Spleen (tissue), 11 donors: ENCODE results near the gene GPAT2. TPM values are rescaled to one million over a fixed set of nuclear protein-coding genes. Genes with fewer than 3 reads are reported as not detected.
"Not testable (repeated sequence)": the region's sequence is repeated elsewhere in the genome, so short reads cannot be mapped to it uniquely, and the experiment has no call there.

Experiments used
- DNase-seq: peaks from one replicate; pipeline ENCODE4 v3.0.0-alpha.2; 2020
- H3K27ac ChIP-seq, 8 donors: fragments of 200-600 bp; sonication (generic) in 7 of 8; 1 replicate in 4 of 8; 2 replicates in 4 of 8; pipeline versions ENCODE4 v1.5.0 to v1.8.0; 2016 to 2021; ENCODE audit warnings: inconsistent platforms in 4 of 8, mild to moderate bottlenecking in 4 of 8, moderate library complexity in 1 of 8
- H3K27me3 ChIP-seq, 7 donors: fragments of 200-600 bp; sonication (generic) in 6 of 7; replicated peaks in 1 of 7; 1 replicate in 4 of 7; 2 replicates in 3 of 7; pipeline versions ENCODE4 v1.5.0 to v1.8.0; 2016 to 2021; ENCODE audit warnings: inconsistent platforms in 3 of 7, mild to moderate bottlenecking in 1 of 7
- H3K36me3 ChIP-seq, 6 donors: fragments of 200-600 bp; sonication (generic) in 5 of 6; 1 replicate in 4 of 6; 2 replicates in 2 of 6; pipeline versions ENCODE4 v1.5.0 to v1.8.0; 2016 to 2021; ENCODE audit warnings: inconsistent platforms in 2 of 6
- H3K4me1 ChIP-seq, 6 donors: fragments of 200-600 bp; sonication (generic) in 5 of 6; 1 replicate in 3 of 6; 2 replicates in 3 of 6; pipeline versions ENCODE4 v1.5.0 to v1.8.0; 2016 to 2021; ENCODE audit warnings: inconsistent platforms in 3 of 6
- H3K4me3 ChIP-seq, 8 donors: fragments of 200-600 bp; sonication (generic) in 7 of 8; 1 replicate in 4 of 8; 2 replicates in 4 of 8; pipeline versions ENCODE4 v1.5.0 to v1.8.0; 2016 to 2021; ENCODE audit warnings: inconsistent platforms in 4 of 8, mild to moderate bottlenecking in 4 of 8, moderate library complexity in 2 of 8
- H3K9me3 ChIP-seq, 8 donors: fragments of 200-600 bp; sonication (generic) in 7 of 8; 1 replicate in 4 of 8; 2 replicates in 4 of 8; pipeline versions ENCODE4 v1.5.0 to v1.8.0; 2016 to 2021; ENCODE audit warnings: inconsistent platforms in 4 of 8
- POLR2A ChIP-seq, 3 donors: fragments of 450-650 bp; IDR thresholded peaks; one replicate each; pipeline ENCODE4 v1.5.1; 2017; ENCODE audit warnings: antibody characterized with exemption in 3 of 3, mild to moderate bottlenecking in 1 of 3
- POLR2AphosphoS5 ChIP-seq, 3 donors: sonication (generic); formaldehyde crosslinking; IDR thresholded peaks; one replicate each; pipeline ENCODE4 v1.5.1; 2017; ENCODE audit warnings: antibody characterized with exemption in 3 of 3
- WGBS, 5 donors: extraction: QIAGEN DNeasy Blood & Tissue Kit in 3 of 5; methylation state at CpG; one replicate each; pipeline versions ENCODE4 v1.1.5 to v1.1.7; 2013 to 2018; 5-methylcytosine and 5-hydroxymethylcytosine counted together
- intact Hi-C: fragments of 100-400 bp; cut with DNase I; formaldehyde crosslinking; loops from one replicate; pipeline ENCODE4 v1.15.0; 2023; ENCODE audit warnings: low total_unique reads
- polyA plus RNA-seq, 3 donors: library from polyadenylated mRNA; stranded (reverse); fragments of 200-250 nt; gene quantifications; one replicate each; pipeline ENCODE4 v1.2.1, GENCODE V29; 2013
- total RNA-seq, 7 donors: library from RNA; depleted of rRNA in 3 of 7; stranded (reverse); fragments of >200 nt in 3 of 7; fragmentation: NEBNext Ultra II Directional in 4 of 7; extraction: Animal tissue kit (Norgen Biotek cat#: 25700) in 4 of 7; gene quantifications; one replicate each; pipeline versions ENCODE4 v1.1.0 to v1.2.1, GENCODE V29; 2016 to 2021
- TF ChIP-seq, protein P1 (sequence below), 11 experiments: fragments of 200-600 bp in 7 of 11; fragments of 450-650 bp in 4 of 11; sonication (generic) in 4 of 11; IDR thresholded peaks in 8 of 11; conservative IDR thresholded peaks in 3 of 11; 1 replicate in 7 of 11; 2 replicates in 4 of 11; pipeline versions ENCODE4 v1.4.0 to v1.8.0; 2016 to 2021; ENCODE audit warnings: antibody characterized with exemption in 11 of 11, inconsistent platforms in 4 of 11, mild to moderate bottlenecking in 1 of 11
- donor health status: healthy with polysubstance abuse.
- donor health status: DM: no; HTN: no; CAD: no; lungs with moderate emphysema.
- donor health status: DM: no; HTN: no; CAD: no.
- donor health status: Bipolar disorder and iron deficiency.
- donor health status: healthy.
- donor health status: DM: no; HTN: no; CAD: no.
- donor health status: DM: yes; HTN: yes; CAD: no.

Gene GPAT2
- total and polyA plus RNA-seq, 10 donors, result 3.7 to 12.5 (median 6.6) TPM

- H3K27ac ChIP-seq, result no peak overlapping the region
- DNase-seq, result peak; percentile 52
- H3K4me3 ChIP-seq, result no peak overlapping the region
- no peaks in the 10 kb centered on the region for H3K27me3 ChIP-seq
- intact Hi-C loops, result no loop called here
- H3K4me1 ChIP-seq, result peaks cover 0 to 6% (median 0%) of the 10 kb centered on the region in 6 donors
- H3K36me3 ChIP-seq, result no peaks in the 10 kb centered on the region
- 71 to 86% (median 80%) methylated on average over 5 to 7 of the region's 7 CpGs for WGBS, 5 donors
- TF ChIP-seq POLR2AphosphoS5 (IDR thresholded peaks at IDR 0.05) (no peak), POLR2A (IDR thresholded peaks at IDR 0.05) (no peak)
- TF ChIP-seq, protein P1, sequence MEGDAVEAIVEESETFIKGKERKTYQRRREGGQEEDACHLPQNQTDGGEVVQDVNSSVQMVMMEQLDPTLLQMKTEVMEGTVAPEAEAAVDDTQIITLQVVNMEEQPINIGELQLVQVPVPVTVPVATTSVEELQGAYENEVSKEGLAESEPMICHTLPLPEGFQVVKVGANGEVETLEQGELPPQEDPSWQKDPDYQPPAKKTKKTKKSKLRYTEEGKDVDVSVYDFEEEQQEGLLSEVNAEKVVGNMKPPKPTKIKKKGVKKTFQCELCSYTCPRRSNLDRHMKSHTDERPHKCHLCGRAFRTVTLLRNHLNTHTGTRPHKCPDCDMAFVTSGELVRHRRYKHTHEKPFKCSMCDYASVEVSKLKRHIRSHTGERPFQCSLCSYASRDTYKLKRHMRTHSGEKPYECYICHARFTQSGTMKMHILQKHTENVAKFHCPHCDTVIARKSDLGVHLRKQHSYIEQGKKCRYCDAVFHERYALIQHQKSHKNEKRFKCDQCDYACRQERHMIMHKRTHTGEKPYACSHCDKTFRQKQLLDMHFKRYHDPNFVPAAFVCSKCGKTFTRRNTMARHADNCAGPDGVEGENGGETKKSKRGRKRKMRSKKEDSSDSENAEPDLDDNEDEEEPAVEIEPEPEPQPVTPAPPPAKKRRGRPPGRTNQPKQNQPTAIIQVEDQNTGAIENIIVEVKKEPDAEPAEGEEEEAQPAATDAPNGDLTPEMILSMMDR (IDR thresholded peaks at IDR 0.05 in 8 of 11, conservative IDR thresholded peaks at IDR 0.05 in 3 of 11), result no peak
- peaks cover 0 to 29% (median 19%) of the 10 kb centered on the region in 8 donors for H3K9me3 ChIP-seq
These were observed 38.6 kb upstream of the GPAT2 start for GRCh38 chr2:96073170-96073775.

DNA sequence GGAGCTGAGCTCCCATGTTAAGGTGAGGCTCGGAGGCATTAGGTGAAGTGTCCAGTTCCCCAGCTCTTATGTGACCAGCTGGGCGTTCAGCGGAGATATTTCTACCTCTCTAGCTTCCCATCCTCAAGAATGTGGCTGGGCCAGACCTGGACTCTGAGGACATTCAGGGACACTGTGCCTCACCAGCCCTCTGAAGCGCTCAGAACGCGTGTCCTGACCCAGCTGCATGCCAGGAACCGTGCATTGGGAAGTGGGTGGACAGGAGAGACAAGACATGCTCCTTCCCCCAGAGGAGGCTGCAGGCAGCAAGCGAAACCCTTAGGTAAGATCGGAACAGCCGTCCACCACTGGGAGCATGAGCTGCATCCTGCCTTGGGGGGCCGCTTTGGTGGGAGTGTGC, 38.0 kb upstream of the GPAT2 start:
- no peak overlapping the region for H3K4me3 ChIP-seq
- TF ChIP-seq POLR2AphosphoS5 (IDR thresholded peaks at IDR 0.05) (no peak), POLR2A (IDR thresholded peaks at IDR 0.05) (no peak)
- TF ChIP-seq, protein P1 (IDR thresholded peaks at IDR 0.05 in 8 of 11, conservative IDR thresholded peaks at IDR 0.05 in 3 of 11), result no peak
- no peak for DNase-seq

GRCh38 chr2:96071977-96072491, 37.3 kb upstream of the GPAT2 start:
- intact Hi-C loops, H3K27ac ChIP-seq, H3K4me1 ChIP-seq, DNase-seq, H3K27me3 ChIP-seq, H3K4me3 ChIP-seq, H3K36me3 ChIP-seq: not testable (repeated sequence)
- 66 to 90% (median 81%) methylated on average over 4 to 8 of the region's 8 CpGs for WGBS, 5 donors
- peaks cover 0 to 25% (median 17%) of the 10 kb centered on the region in 8 donors for H3K9me3 ChIP-seq

More for the DNA sequence above, 38.0 kb upstream of the GPAT2 start:
- Histone ChIP-seq H3K36me3 (no peaks in the 10 kb centered on the region), H3K27me3 (no peaks in the 10 kb centered on the region), H3K4me1 (peaks cover 0 to 6% (median 0%) of the 10 kb centered on the region in 6 donors), H3K27ac (no peak overlapping the region), H3K9me3 (peaks cover 0 to 29% (median 19%) of the 10 kb centered on the region in 8 donors)
- WGBS, 5 donors, result 84 to 94% (median 90%) methylated on average over 6 to 11 of the region's 11 CpGs
- intact Hi-C loops, result no loop called here

- 88 to 96% (median 93%) methylated on average over 13 to 16 of the region's 16 CpGs for WGBS, 5 donors
- H3K27me3 ChIP-seq, intact Hi-C loops, H3K4me3 ChIP-seq, H3K4me1 ChIP-seq, H3K36me3 ChIP-seq, H3K27ac ChIP-seq, DNase-seq: not testable (repeated sequence)
- H3K9me3 ChIP-seq, result peaks cover 0 to 18% (median 11%) of the 10 kb centered on the region in 8 donors
These were observed 36.6 kb upstream of the GPAT2 start for GRCh38 chr2:96071087-96071976.

GRCh38 chr2:96070351-96070750, 35.6 kb upstream of the GPAT2 start:
- intact Hi-C loops, H3K9me3 ChIP-seq, DNase-seq, H3K27me3 ChIP-seq, H3K27ac ChIP-seq, H3K36me3 ChIP-seq, H3K4me3 ChIP-seq, H3K4me1 ChIP-seq: not testable (repeated sequence)
- WGBS, 5 donors, result 77 to 90% (median 78%) methylated on average over 5 of the region's 5 CpGs

DNA sequence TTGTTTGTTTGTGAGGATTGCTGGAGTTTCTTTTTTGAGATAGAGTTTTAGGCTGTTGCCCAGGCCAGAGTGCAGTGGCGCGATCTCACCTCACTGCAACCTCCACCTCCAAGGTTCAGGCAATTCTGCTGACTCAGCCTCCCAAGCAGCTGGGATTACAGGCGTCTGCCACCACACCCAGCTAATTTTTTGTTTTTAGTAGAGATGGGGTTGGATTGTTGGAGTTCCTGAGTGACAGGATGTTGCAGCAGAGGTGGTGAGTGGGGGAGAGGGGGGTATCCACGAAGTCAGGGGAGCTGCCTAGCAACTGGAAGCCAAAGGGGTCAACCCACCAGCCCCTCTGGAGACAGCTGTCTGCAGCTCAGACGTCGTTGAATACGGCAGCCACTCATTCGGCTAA, 35.2 kb upstream of the GPAT2 start:
- DNase-seq, H3K9me3 ChIP-seq, intact Hi-C loops, H3K27me3 ChIP-seq, H3K36me3 ChIP-seq, H3K27ac ChIP-seq, H3K4me1 ChIP-seq, H3K4me3 ChIP-seq: not testable (repeated sequence)
- WGBS, 5 donors, result 48 to 69% (median 58%) methylated on average over 5 to 6 of the region's 8 CpGs

DNA sequence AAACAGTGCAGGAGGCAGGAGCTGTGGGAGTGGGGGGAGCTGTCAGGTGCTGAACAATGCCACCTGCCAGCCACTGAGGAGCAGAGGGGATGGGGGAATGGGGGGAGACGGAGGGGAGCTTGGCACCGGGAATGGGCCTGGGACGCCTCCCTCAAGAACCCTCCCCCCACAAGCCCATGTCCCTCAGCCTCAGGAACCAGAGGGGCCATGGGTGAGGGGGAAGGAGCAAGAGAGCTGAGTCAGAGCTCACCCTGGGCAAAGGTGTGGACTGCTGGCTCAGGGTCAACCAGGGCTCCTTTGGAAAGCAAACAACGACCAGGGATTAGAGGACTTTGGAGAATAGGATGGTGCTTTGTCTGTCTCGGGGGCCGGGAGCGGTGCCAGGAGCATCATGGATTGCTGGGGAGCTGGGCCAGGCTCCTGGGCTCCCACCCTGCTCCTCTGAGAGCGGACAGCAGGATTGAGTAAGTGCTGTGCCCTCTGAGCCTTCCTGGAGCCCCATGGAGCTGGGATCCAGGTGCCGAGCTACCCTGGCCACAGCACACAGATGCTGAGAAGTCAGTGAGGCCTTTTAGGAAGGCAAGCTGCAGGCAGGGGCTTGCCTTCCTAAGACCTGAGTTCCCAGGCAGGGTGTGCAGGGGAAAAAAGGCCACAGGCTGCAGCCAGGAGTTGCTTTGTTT, 33.3 kb upstream of the GPAT2 start:
- H3K4me3 ChIP-seq, H3K9me3 ChIP-seq, intact Hi-C loops, H3K27ac ChIP-seq, H3K36me3 ChIP-seq, DNase-seq, H3K27me3 ChIP-seq: not testable (repeated sequence)
- WGBS, 5 donors, result 63 to 87% (median 83%) methylated on average over 9 of the region's 9 CpGs
- H3K4me1 ChIP-seq, result peaks cover 0 to 13% (median 3%) of the 10 kb centered on the region in 6 donors

- H3K36me3 ChIP-seq, DNase-seq, H3K4me3 ChIP-seq, H3K9me3 ChIP-seq, H3K27me3 ChIP-seq, intact Hi-C loops, H3K27ac ChIP-seq: not testable (repeated sequence)
- WGBS, 5 donors, result 65 to 96% (median 84%) methylated on average over 2 of the region's 2 CpGs
- peaks cover 0 to 16% (median 4%) of the 10 kb centered on the region in 6 donors for H3K4me1 ChIP-seq
These were observed 32.5 kb upstream of the GPAT2 start for GRCh38 chr2:96067098-96067660.
